Stimulated activated effector memory CD8-positive, alpha-beta T cell treated with anti-CD3 and anti-CD28 coated beads, Interleukin-12 subunit alpha, Interleukin-12 subunit beta, amount 100 ng/mL, for 72 hours (primary cell): ENCODE measurements around the gene DHX57.
"Not testable (repeated sequence)": the region's sequence is repeated elsewhere in the genome, so short reads cannot be mapped to it uniquely, and the experiment has no call there.

Experiments used
- ATAC-seq: fragments of 150-1000 bp; cut with Tn5 transposase; 2 replicates; pipeline ENCODE4 v1.10.0; 2021
- DNase-seq, 2 donors: peaks; one replicate each; pipeline ENCODE4 v3.0.0; 2021 to 2022; ENCODE audit warnings: low spot score in 2 of 2
- H3K27ac Mint-ChIP-seq: one replicate; pipeline ENCODE4 v1.8.0; 2022; ENCODE audit warnings: mild to moderate bottlenecking, mixed read lengths
- H3K36me3 Mint-ChIP-seq: one replicate; pipeline ENCODE4 v1.8.0; 2022; ENCODE audit warnings: mild to moderate bottlenecking, mixed read lengths
- H3K4me1 Mint-ChIP-seq: one replicate; pipeline ENCODE4 v1.8.0; 2022; ENCODE audit warnings: mixed read lengths
- H3K4me3 Mint-ChIP-seq: one replicate; pipeline ENCODE4 v1.8.0; 2022; ENCODE audit warnings: mild to moderate bottlenecking, mixed read lengths
- H3K9me3 Mint-ChIP-seq: one replicate; pipeline ENCODE4 v1.8.0; 2022; ENCODE audit warnings: mixed read lengths

Gene DHX57

GRCh38 chr2:38792751-38793150 is 83.0 kb downstream of the DHX57 start:
- Mint-ChIP-seq H3K9me3 (no peaks in the 10 kb centered on the region), H3K4me3 (no peak overlapping the region), H3K36me3 (peaks cover 6% of the 10 kb centered on the region), H3K4me1 (no peaks in the 10 kb centered on the region), H3K27ac (no peak overlapping the region)
- no peak for ATAC-seq
- DNase-seq, result no peak

GRCh38 chr2:38792321-38792720 is 83.4 kb downstream of the DHX57 start:
- not testable (repeated sequence) for H3K4me1 Mint-ChIP-seq, H3K36me3 Mint-ChIP-seq, ATAC-seq, H3K9me3 Mint-ChIP-seq, H3K4me3 Mint-ChIP-seq, H3K27ac Mint-ChIP-seq, DNase-seq

- Mint-ChIP-seq H3K4me3 (no peak overlapping the region), H3K27ac (no peak overlapping the region), H3K9me3 (no peaks in the 10 kb centered on the region), H3K36me3 (no peaks in the 10 kb centered on the region), H3K4me1 (no peaks in the 10 kb centered on the region)
- ATAC-seq (no peak), DNase-seq (no peak)
These were observed 84.0 kb downstream of the DHX57 start for GRCh38 chr2:38791744-38792143.

- DNase-seq (no peak), ATAC-seq (no peak)
- Mint-ChIP-seq H3K4me3 (no peak overlapping the region), H3K4me1 (no peaks in the 10 kb centered on the region), H3K27ac (no peak overlapping the region), H3K36me3 (no peaks in the 10 kb centered on the region), H3K9me3 (no peaks in the 10 kb centered on the region)
These were observed 86.0 kb downstream of the DHX57 start for GRCh38 chr2:38789691-38790090.

- DNase-seq, result no peak
- Mint-ChIP-seq H3K9me3 (no peaks in the 10 kb centered on the region), H3K4me1 (no peaks in the 10 kb centered on the region), H3K36me3 (peaks cover 2% of the 10 kb centered on the region), H3K27ac (no peak overlapping the region), H3K4me3 (no peak overlapping the region)
- no peak for ATAC-seq
These were observed 87.4 kb downstream of the DHX57 start for GRCh38 chr2:38788306-38788705.

GRCh38 chr2:38783586-38783985 is 92.1 kb downstream of the DHX57 start:
- peaks cover 7% of the 10 kb centered on the region for H3K4me1 Mint-ChIP-seq
- ATAC-seq (no peak), DNase-seq (no peak)
- H3K36me3 Mint-ChIP-seq, result peaks cover 39% of the 10 kb centered on the region
- H3K27ac Mint-ChIP-seq, result no peak overlapping the region
- no peaks in the 10 kb centered on the region for H3K9me3 Mint-ChIP-seq
- no peak overlapping the region for H3K4me3 Mint-ChIP-seq

- H3K4me1 Mint-ChIP-seq, result peaks cover 20% of the 10 kb centered on the region
- H3K36me3 Mint-ChIP-seq, result peaks cover 45% of the 10 kb centered on the region
These were observed 97.0 kb downstream of the DHX57 start for GRCh38 chr2:38778687-38779082.

GRCh38 chr2:38776531-38776930 is 99.2 kb downstream of the DHX57 start:
- DNase-seq, result no peak
- peaks cover 25% of the 10 kb centered on the region for H3K36me3 Mint-ChIP-seq
- no peak overlapping the region for H3K4me3 Mint-ChIP-seq
- peaks cover 14% of the 10 kb centered on the region for H3K4me1 Mint-ChIP-seq
- no peak for ATAC-seq
- H3K27ac Mint-ChIP-seq, result no peak overlapping the region
- H3K9me3 Mint-ChIP-seq, result no peaks in the 10 kb centered on the region

More at GRCh38 chr2:38778687-38779082, 97.0 kb downstream of the DHX57 start:
- ATAC-seq (no peak), DNase-seq (no peak)
- Mint-ChIP-seq H3K4me3 (peak overlapping the region; percentile 98), H3K9me3 (no peaks in the 10 kb centered on the region), H3K27ac (peak overlapping the region; percentile 96)

- ATAC-seq (no peak), DNase-seq (no peak)
- H3K27ac Mint-ChIP-seq, result no peak overlapping the region
- no peaks in the 10 kb centered on the region for H3K9me3 Mint-ChIP-seq
- no peak overlapping the region for H3K4me3 Mint-ChIP-seq
- peaks cover 14% of the 10 kb centered on the region for H3K4me1 Mint-ChIP-seq
- peaks cover 19% of the 10 kb centered on the region for H3K36me3 Mint-ChIP-seq
These were observed 99.9 kb downstream of the DHX57 start for GRCh38 chr2:38775921-38776225.

- Mint-ChIP-seq H3K4me1 (peaks cover 14% of the 10 kb centered on the region), H3K27ac (no peak overlapping the region), H3K9me3 (no peaks in the 10 kb centered on the region), H3K4me3 (no peak overlapping the region), H3K36me3 (peaks cover 13% of the 10 kb centered on the region)
- ATAC-seq, result no peak
- DNase-seq, result no peak
These were observed 100.4 kb downstream of the DHX57 start for GRCh38 chr2:38775097-38775920.

- H3K27ac Mint-ChIP-seq, result no peak overlapping the region
- H3K4me1 Mint-ChIP-seq, result no peaks in the 10 kb centered on the region
- no peak for ATAC-seq
- no peak for DNase-seq
- no peaks in the 10 kb centered on the region for H3K9me3 Mint-ChIP-seq
- no peaks in the 10 kb centered on the region for H3K36me3 Mint-ChIP-seq
- H3K4me3 Mint-ChIP-seq, result no peak overlapping the region
These were observed 104.1 kb downstream of the DHX57 start for GRCh38 chr2:38771632-38772031.

- Mint-ChIP-seq H3K4me1 (no peaks in the 10 kb centered on the region), H3K9me3 (no peaks in the 10 kb centered on the region), H3K27ac (no peak overlapping the region), H3K4me3 (no peak overlapping the region), H3K36me3 (no peaks in the 10 kb centered on the region)
- DNase-seq (no peak), ATAC-seq (no peak)
These were observed 110.2 kb downstream of the DHX57 start for GRCh38 chr2:38765551-38765950.

- Mint-ChIP-seq H3K4me3 (no peak overlapping the region), H3K4me1 (no peaks in the 10 kb centered on the region), H3K27ac (no peak overlapping the region), H3K36me3 (no peaks in the 10 kb centered on the region), H3K9me3 (no peaks in the 10 kb centered on the region)
- no peak for ATAC-seq
- DNase-seq, result no peak
These were observed 110.6 kb downstream of the DHX57 start for GRCh38 chr2:38765149-38765548.

- H3K4me1 Mint-ChIP-seq, result no peaks in the 10 kb centered on the region
- H3K27ac Mint-ChIP-seq, result no peak overlapping the region
- H3K36me3 Mint-ChIP-seq, result no peaks in the 10 kb centered on the region
- ATAC-seq (no peak), DNase-seq (no peak)
- H3K9me3 Mint-ChIP-seq, result no peaks in the 10 kb centered on the region
- H3K4me3 Mint-ChIP-seq, result no peak overlapping the region
These were observed 112.0 kb downstream of the DHX57 start for GRCh38 chr2:38763728-38764127.

GRCh38 chr2:38763228-38763627 is 112.5 kb downstream of the DHX57 start:
- Mint-ChIP-seq H3K4me1 (no peaks in the 10 kb centered on the region), H3K27ac (no peak overlapping the region), H3K4me3 (no peak overlapping the region), H3K9me3 (no peaks in the 10 kb centered on the region), H3K36me3 (no peaks in the 10 kb centered on the region)
- ATAC-seq (peak; percentile 91), DNase-seq (no peak)

- H3K4me3 Mint-ChIP-seq, H3K9me3 Mint-ChIP-seq, ATAC-seq, H3K27ac Mint-ChIP-seq, DNase-seq: not testable (repeated sequence)
- peaks cover 14% of the 10 kb centered on the region for H3K36me3 Mint-ChIP-seq
- peaks cover 14% of the 10 kb centered on the region for H3K4me1 Mint-ChIP-seq
These were observed 119.8 kb downstream of the DHX57 start for GRCh38 chr2:38755891-38756290.
